RWPE1 (cell line): ENCODE data around the gene ZNF385A.

ENCODE experiments used
- CTCF ChIA-PET: fragments of 350-600 bp; sonication (Branson Sonifier 250); formaldehyde crosslinking; extraction: SDS; loops from one replicate; lab custom pipeline; 2021; lab: Yijun Ruan, JAX
- POLR2A ChIA-PET: fragments of 400-600 bp; formaldehyde crosslinking; extraction: SDS; loops from one replicate; lab custom pipeline; 2020; ENCODE audit warnings: antibody characterized with exemption; ENCODE audit not compliant: low non-redundant PET; lab: Yijun Ruan, JAX
- DNase-seq: peaks from one replicate; pipeline ENCODE4 v3.0.0; 2012; ENCODE audit warnings: low spot score
- H3K27ac ChIP-seq: fragments of 450-650 bp; 2 replicates; pipeline ENCODE4 v1.5.1; 2017
- CTCF ChIP-seq: fragments of 450-650 bp; conservative IDR thresholded peaks from 2 replicates; pipeline ENCODE4 v1.5.1; 2017; ENCODE audit warnings: low read depth, mild to moderate bottlenecking

The ZNF385A gene

DNA sequence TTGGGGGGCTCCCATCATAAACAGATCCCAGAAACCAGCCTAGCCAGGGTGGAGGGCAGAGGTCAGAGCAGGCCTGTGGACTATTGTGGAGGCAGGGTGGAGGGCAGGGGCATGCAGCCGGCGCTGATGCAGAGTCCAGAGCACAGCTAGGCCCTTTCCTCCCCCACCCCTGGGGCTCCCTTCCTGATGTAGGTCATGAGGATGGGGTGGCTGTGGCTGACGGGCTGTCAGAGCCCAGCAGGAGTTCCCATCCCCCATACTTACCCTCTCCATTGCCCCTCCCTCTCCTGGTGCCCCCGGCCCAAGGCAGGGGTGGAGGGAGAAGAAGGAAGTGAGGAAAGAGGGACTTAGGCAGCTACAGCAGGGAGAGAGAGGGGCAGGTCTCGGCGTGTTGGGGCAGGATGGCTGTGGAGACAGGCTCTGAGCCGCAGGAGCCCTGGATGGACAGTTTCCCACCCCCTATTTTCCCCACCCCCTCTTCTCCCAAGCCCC, 5.7 kb upstream of the ZNF385A start:
- POLR2A ChIA-PET = no interaction called here
- peak overlapping the region; percentile 87 for H3K27ac ChIP-seq
- no peak for TF ChIP-seq CTCF
- CTCF ChIA-PET = interaction anchor here (2.1 kb wide), 1 partner anchor 20 kb away, joined by 7 read pairs; no protein-coding TSS in a partner anchor
- DNase-seq = peak; percentile 79

- ChIA-PET POLR2A (no interaction called here), CTCF (no interaction called here)
- no peak for DNase-seq
- no peak for TF ChIP-seq CTCF
- peak overlapping the region; percentile 87 for H3K27ac ChIP-seq
These were observed 5.2 kb upstream of the ZNF385A start for GRCh38 chr12:54389607-54390175.

DNA sequence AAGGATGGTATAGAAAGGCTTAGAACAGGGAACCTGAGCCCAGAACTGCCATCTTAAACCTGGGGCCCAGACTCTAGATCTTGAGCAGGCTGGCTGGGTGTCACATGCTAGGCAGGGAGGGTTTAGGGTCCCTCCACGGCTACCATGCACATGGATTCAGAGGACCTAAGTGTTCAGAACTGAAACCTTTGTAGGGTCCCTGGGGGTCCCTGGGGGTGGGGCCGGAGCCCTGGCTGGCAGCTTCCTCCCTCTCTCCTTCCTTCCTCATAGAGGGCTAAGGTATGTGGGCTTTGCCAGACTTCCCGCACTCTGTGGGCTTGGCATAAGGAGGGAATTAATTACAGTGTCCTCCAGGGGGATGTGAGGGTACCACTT, 4.6 kb upstream of the ZNF385A start:
- no peak for DNase-seq
- TF ChIP-seq CTCF = no peak
- H3K27ac ChIP-seq = peak overlapping the region; percentile 87
- ChIA-PET CTCF (no interaction called here), POLR2A (no interaction called here)

- no peak for TF ChIP-seq CTCF
- CTCF ChIA-PET = interaction anchor here (0.8 kb wide), 1 partner anchor 11 kb away, joined by 4 read pairs; no protein-coding TSS in a partner anchor
- H3K27ac ChIP-seq = peak overlapping the region; percentile 87
- POLR2A ChIA-PET = interaction anchor here (0.5 kb wide), 1 partner anchor 191 kb away, joined by 4 read pairs; no protein-coding TSS in a partner anchor
- no peak for DNase-seq
These were observed 4.0 kb upstream of the ZNF385A start for GRCh38 chr12:54388237-54389133.

GRCh38 chr12:54387114-54387467, 2.6 kb upstream of the ZNF385A start:
- no peak for DNase-seq
- CTCF ChIA-PET = interaction anchor here (0.6 to 1.3 kb wide), 4 partner anchors 12 to 62 kb away, joined by 3 to 4 read pairs (median 4); partner anchors contain the start of gene COPZ1
- peak overlapping the region; percentile 87 for H3K27ac ChIP-seq
- POLR2A ChIA-PET = no interaction called here
- no peak for TF ChIP-seq CTCF

- DNase-seq = no peak
- TF ChIP-seq CTCF = no peak
- POLR2A ChIA-PET = no interaction called here
- CTCF ChIA-PET = interaction anchor here (0.7 to 1.3 kb wide), 2 partner anchors 13 to 17 kb away, joined by 3 to 4 read pairs; no protein-coding TSS in a partner anchor
- peak overlapping the region; percentile 87 for H3K27ac ChIP-seq
These were observed 2.0 kb upstream of the ZNF385A start for GRCh38 chr12:54386403-54387113.
